NCI-H446 (cell line): ENCODE results near the gene ERICH6B.

Experiments
- DNase-seq, 2 experiments: peaks; one replicate each; lab custom pipeline; 2025; lab: John Stamatoyannopoulos, UW

The ERICH6B gene

GRCh38 chr13:45601680-45602079 is 13.9 kb downstream of the ERICH6B start:
- no peak for DNase-seq

- no peak for DNase-seq
Observed at GRCh38 chr13:45598597-45598996, 16.9 kb downstream of the ERICH6B start.

- no peak for DNase-seq
Observed at GRCh38 chr13:45596800-45597475, 18.6 kb downstream of the ERICH6B start.

GRCh38 chr13:45595965-45596364 is 19.6 kb downstream of the ERICH6B start:
- no peak for DNase-seq

- DNase-seq: no peak
Observed at GRCh38 chr13:45594764-45595163, 20.8 kb downstream of the ERICH6B start.

GRCh38 chr13:45594227-45594626 is 21.3 kb downstream of the ERICH6B start:
- DNase-seq: no peak

- DNase-seq: no peak
Observed at GRCh38 chr13:45592758-45593157, 22.8 kb downstream of the ERICH6B start.

- DNase-seq: no peak
Observed at GRCh38 chr13:45590066-45590465, 25.5 kb downstream of the ERICH6B start.

GRCh38 chr13:45587897-45588296 is 27.6 kb downstream of the ERICH6B start:
- DNase-seq: no peak

GRCh38 chr13:45584816-45585215 is 30.7 kb downstream of the ERICH6B start:
- DNase-seq: no peak

- no peak for DNase-seq
Observed at GRCh38 chr13:45582408-45583076, 33.0 kb downstream of the ERICH6B start.

GRCh38 chr13:45576466-45576865 is 39.1 kb downstream of the ERICH6B start:
- no peak for DNase-seq

- no peak for DNase-seq
Observed at GRCh38 chr13:45575830-45576180, 39.7 kb downstream of the ERICH6B start.

- DNase-seq: no peak
Observed at GRCh38 chr13:45575146-45575829, 40.3 kb downstream of the ERICH6B start.

GRCh38 chr13:45565331-45565730 is 50.2 kb downstream of the ERICH6B start:
- no peak for DNase-seq

GRCh38 chr13:45564133-45564776 is 51.3 kb downstream of the ERICH6B start:
- no peak for DNase-seq

GRCh38 chr13:45554604-45555109 is 60.9 kb downstream of the ERICH6B start:
- DNase-seq: no peak

- no peak for DNase-seq
Observed at GRCh38 chr13:45548281-45548680, 67.3 kb downstream of the ERICH6B start.

GRCh38 chr13:45546410-45546765 is 69.2 kb downstream of the ERICH6B start:
- DNase-seq: no peak

GRCh38 chr13:45545686-45546409 is 69.7 kb downstream of the ERICH6B start:
- DNase-seq: no peak

GRCh38 chr13:45544520-45544919 is 71.0 kb downstream of the ERICH6B start:
- no peak for DNase-seq

- no peak for DNase-seq
Observed at GRCh38 chr13:45542878-45543277, 72.7 kb downstream of the ERICH6B start.
